ENCODE results near the gene LINC01488. TPM values are rescaled to one million over a fixed set of nuclear protein-coding genes. Genes with fewer than 3 reads are reported as not detected.

The LINC01488 gene
- total RNA-seq, 1 donor from 2014 or later, result not detected

DNA sequence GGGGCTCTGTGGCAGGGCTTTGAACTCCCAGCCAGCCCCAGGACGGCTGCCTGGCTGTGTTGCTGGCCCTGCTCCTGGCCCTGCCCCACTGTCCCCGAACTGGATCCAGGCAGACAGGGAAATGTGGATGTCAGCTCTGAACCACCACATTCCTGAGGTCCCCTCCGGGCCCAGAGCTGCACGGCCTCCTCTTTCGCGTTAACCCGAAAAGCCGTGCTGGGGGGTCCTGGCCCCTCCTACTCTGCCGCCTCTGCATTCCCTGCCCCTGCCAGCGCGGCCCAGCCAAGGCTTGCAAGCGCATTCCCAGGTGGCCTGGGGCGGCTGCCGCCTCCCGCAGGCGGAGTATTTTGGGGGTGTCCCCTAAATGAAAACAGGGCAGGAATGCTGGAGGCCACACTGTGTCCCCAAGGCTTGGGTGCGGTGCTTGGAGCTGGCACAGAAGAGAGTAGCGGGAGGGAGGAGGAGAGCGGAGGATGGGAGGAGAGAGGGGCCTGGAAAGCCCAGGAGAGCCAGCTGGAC lies 5.4 kb downstream of the LINC01488 start:
- H3K4me1 Mint-ChIP-seq, result no peaks in the 10 kb centered on the region
- POLR2A ChIA-PET, result no interaction called here
- H3K4me3 Mint-ChIP-seq, result no peak overlapping the region
- DNase-seq (no peak), ATAC-seq (ENCODE audit: low read depth) (no peak)
- CTCF ChIA-PET, result no interaction called here
- H3K36me3 Mint-ChIP-seq (ENCODE audit: low read depth), result no peaks in the 10 kb centered on the region
- H3K27ac Mint-ChIP-seq, result no peak overlapping the region
- H3K9me3 Mint-ChIP-seq, result no peaks in the 10 kb centered on the region
- H3K27me3 Mint-ChIP-seq, result no peaks in the 10 kb centered on the region
- TF ChIP-seq, protein P1, sequence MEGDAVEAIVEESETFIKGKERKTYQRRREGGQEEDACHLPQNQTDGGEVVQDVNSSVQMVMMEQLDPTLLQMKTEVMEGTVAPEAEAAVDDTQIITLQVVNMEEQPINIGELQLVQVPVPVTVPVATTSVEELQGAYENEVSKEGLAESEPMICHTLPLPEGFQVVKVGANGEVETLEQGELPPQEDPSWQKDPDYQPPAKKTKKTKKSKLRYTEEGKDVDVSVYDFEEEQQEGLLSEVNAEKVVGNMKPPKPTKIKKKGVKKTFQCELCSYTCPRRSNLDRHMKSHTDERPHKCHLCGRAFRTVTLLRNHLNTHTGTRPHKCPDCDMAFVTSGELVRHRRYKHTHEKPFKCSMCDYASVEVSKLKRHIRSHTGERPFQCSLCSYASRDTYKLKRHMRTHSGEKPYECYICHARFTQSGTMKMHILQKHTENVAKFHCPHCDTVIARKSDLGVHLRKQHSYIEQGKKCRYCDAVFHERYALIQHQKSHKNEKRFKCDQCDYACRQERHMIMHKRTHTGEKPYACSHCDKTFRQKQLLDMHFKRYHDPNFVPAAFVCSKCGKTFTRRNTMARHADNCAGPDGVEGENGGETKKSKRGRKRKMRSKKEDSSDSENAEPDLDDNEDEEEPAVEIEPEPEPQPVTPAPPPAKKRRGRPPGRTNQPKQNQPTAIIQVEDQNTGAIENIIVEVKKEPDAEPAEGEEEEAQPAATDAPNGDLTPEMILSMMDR (IDR thresholded peaks at IDR 0.05), result no peak
- intact Hi-C loops (cut with micrococcal nuclease), result no loop called here

DNA sequence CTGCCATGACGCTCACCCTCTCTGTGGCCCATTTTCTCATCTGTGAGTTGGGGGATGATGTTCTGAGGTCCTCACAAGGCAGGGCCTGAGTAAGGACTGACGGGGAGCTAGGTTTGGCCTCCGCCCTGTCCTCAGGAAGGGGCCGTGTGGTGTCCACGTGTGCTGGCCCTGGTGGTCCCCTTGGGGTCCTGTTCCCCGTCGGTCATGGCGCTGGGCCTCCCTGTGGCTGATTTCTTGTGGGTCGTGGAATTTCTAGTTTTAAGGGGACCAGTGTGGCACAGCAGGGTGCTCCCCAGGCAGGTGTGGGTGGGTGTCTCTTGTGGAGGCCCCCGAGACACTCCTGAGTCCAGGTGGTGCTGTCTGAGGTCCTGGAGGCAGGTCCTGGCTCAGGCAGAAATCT lies 5.9 kb downstream of the LINC01488 start:
- intact Hi-C loops (cut with micrococcal nuclease), result no loop called here
- no peak for DNase-seq
- ChIA-PET POLR2A (no interaction called here), CTCF (no interaction called here)
- TF ChIP-seq, protein P1 (IDR thresholded peaks at IDR 0.05), result no peak
- Mint-ChIP-seq H3K4me1 (no peaks in the 10 kb centered on the region), H3K27ac (no peak overlapping the region), H3K9me3 (no peaks in the 10 kb centered on the region), H3K36me3 (ENCODE audit: low read depth) (no peaks in the 10 kb centered on the region), H3K27me3 (no peaks in the 10 kb centered on the region), H3K4me3 (no peak overlapping the region)
- ATAC-seq (ENCODE audit: low read depth), result no peak

DNA sequence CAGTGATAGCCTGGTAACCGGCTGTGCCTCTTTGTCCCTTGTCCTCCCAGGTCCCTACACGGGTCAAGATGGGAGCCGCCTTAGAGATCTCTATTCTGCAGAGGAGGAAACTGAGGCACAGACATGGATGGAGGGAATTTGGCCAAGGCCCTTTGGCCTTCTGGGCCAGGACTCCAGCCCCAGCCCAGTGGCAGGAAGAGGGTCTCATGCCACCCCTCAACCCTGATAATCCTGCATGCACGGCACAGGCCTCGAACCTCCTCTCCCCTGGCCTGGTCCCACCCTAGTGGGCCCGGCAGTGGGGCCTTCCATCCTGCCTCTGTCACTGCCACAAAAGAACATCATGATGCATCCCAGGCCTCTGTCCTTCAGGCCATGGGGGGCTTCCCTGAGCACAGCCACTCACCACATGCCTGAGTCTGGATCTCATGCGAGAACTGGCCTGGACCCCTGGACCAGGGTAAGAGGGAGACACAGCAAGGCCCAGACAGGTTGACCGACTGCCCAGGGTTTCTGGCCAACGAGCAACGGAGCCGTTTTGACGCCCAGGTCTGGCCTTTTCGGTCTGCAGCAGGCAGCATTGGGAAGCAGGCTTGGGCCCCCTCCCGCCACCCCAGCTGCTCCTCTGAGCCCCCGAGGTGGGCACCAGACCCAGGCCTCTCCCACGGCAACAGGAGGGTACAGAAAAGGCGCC lies 6.5 kb downstream of the LINC01488 start:
- Mint-ChIP-seq H3K4me1 (no peaks in the 10 kb centered on the region), H3K4me3 (no peak overlapping the region), H3K27me3 (no peaks in the 10 kb centered on the region), H3K36me3 (ENCODE audit: low read depth) (no peaks in the 10 kb centered on the region), H3K9me3 (no peaks in the 10 kb centered on the region), H3K27ac (no peak overlapping the region)
- ChIA-PET CTCF (no interaction called here), POLR2A (no interaction called here)
- DNase-seq, result no peak
- ATAC-seq (ENCODE audit: low read depth), result no peak
- intact Hi-C loops (cut with micrococcal nuclease), result no loop called here
- TF ChIP-seq, protein P1 (IDR thresholded peaks at IDR 0.05), result no peak

DNA sequence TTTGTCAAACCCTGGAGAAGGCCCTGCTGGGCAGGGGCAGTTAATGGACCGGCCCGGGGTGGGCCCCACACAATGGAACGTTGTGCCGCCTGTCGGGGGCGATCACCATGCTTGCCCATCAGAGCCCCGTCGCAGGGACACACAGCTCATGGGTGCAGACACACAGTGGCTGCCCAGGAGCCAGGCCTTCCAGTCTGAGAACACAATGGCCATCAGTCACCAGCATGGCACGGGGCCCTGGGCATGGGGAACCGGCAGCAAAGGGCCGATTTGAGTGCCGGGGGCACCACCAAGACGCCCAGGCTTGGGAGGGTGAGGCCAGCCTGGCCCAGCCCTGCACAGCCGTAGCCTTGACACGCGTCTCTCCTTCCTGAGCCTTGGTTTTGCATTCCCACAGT lies 7.1 kb downstream of the LINC01488 start:
- ATAC-seq (ENCODE audit: low read depth), result no peak

DNA sequence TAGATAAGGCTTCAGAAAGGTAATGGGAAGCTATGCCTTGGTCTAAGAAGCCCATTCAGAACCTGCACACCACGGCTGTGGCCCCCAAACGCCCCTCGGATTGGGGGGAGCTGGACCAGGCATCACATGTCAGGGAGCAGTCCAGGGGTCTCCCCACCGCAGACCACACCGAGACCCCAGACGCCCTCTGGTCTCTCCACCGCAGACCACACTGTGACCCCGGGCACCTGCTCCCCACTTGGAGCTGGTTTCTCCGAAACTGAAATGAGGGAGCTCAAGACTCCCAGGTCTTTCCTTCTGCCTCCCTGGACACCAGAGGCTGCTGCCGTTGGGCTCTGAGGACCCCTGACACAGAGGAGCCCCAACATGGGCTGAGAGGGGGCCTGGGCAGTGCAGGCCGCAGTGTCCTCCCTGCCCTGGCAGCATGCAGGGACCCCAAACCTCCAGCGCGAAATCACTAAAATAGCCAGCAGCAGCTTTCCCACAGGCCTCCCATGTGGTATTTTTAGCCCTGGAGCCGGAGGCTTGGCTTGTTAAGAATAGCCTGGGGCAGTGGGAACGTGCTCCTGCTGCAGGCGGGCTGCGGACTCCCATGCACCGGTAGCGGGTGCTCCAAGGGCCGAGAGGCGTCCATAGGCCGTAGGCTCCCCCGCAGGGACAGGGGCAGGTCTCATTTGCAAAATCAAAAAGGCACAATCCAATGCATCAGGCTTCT lies 7.7 kb downstream of the LINC01488 start:
- no peaks in the 10 kb centered on the region for H3K36me3 Mint-ChIP-seq (ENCODE audit: low read depth)

More for the DNA sequence above, 7.1 kb downstream of the LINC01488 start:
- Mint-ChIP-seq H3K4me1 (no peaks in the 10 kb centered on the region), H3K4me3 (no peak overlapping the region), H3K9me3 (no peaks in the 10 kb centered on the region), H3K27ac (no peak overlapping the region), H3K27me3 (no peaks in the 10 kb centered on the region), H3K36me3 (ENCODE audit: low read depth) (no peaks in the 10 kb centered on the region)
- TF ChIP-seq, protein P1 (IDR thresholded peaks at IDR 0.05), result no peak
- ChIA-PET CTCF (no interaction called here), POLR2A (no interaction called here)
- intact Hi-C loops (cut with micrococcal nuclease), result no loop called here
- no peak for DNase-seq

More for the DNA sequence above, 7.7 kb downstream of the LINC01488 start:
- Mint-ChIP-seq H3K4me1 (no peaks in the 10 kb centered on the region), H3K27me3 (no peaks in the 10 kb centered on the region), H3K9me3 (no peaks in the 10 kb centered on the region), H3K27ac (no peak overlapping the region), H3K4me3 (no peak overlapping the region)
- TF ChIP-seq, protein P1 (IDR thresholded peaks at IDR 0.05), result no peak
- intact Hi-C loops (cut with micrococcal nuclease), result no loop called here
- ATAC-seq (ENCODE audit: low read depth), result no peak
- no peak for DNase-seq
- ChIA-PET POLR2A (no interaction called here), CTCF (no interaction called here)
